Head of caudate nucleus (tissue), 42 donors: ENCODE measurements around the gene UVRAG.
"Not testable (repeated sequence)": the region's sequence is repeated elsewhere in the genome, so short reads cannot be mapped to it uniquely, and the experiment has no call there.

Experiments
- DNase-seq, 42 donors: peaks; one replicate each; pipeline versions ENCODE4 v3.0.0 to v3.0.0-alpha.2; 2020 to 2021; ENCODE audit warnings: mixed read lengths in 7 of 42
- intact Hi-C: fragments of 100-400 bp; cut with DNase I; formaldehyde crosslinking; loops from one replicate; pipeline ENCODE4 v1.15.0; 2022

UVRAG gene

GRCh38 chr11:75858613-75859012 is 43.6 kb downstream of the UVRAG start:
- no peak for DNase-seq
- intact Hi-C loops = no loop called here

- intact Hi-C loops = no loop called here
- no peak for DNase-seq
Observed at GRCh38 chr11:75859614-75860013, 44.6 kb downstream of the UVRAG start.

- no peak for DNase-seq
- intact Hi-C loops = no loop called here
Observed at GRCh38 chr11:75862437-75862836, 47.4 kb downstream of the UVRAG start.

GRCh38 chr11:75867778-75868374 is 52.9 kb downstream of the UVRAG start:
- intact Hi-C loops = loop anchor here (5.0 kb wide), 1 partner anchor 66 kb away; no protein-coding TSS in a partner anchor
- peak in 21 of 42 donors; percentile 26 to 86 (median 59) for DNase-seq

GRCh38 chr11:75868990-75869389 is 54.0 kb downstream of the UVRAG start:
- intact Hi-C loops = loop anchor here (5.0 kb wide), 1 partner anchor 67 kb away; no protein-coding TSS in a partner anchor
- DNase-seq = no peak

- no peak for DNase-seq
- intact Hi-C loops = loop anchor here (5.0 kb wide), 1 partner anchor 68 kb away; no protein-coding TSS in a partner anchor
Observed at GRCh38 chr11:75869661-75870455, 54.8 kb downstream of the UVRAG start.

GRCh38 chr11:75872887-75873416 is 57.9 kb downstream of the UVRAG start:
- DNase-seq = peak in 4 of 42 donors; percentile 14 to 67 (median 41)
- intact Hi-C loops = no loop called here

GRCh38 chr11:75873417-75874221 is 58.6 kb downstream of the UVRAG start:
- peak in 11 of 42 donors; percentile 17 to 66 (median 40) for DNase-seq
- intact Hi-C loops = no loop called here

GRCh38 chr11:75874684-75875341 is 59.8 kb downstream of the UVRAG start:
- intact Hi-C loops = no loop called here
- no peak for DNase-seq

GRCh38 chr11:75877327-75877726 is 62.3 kb downstream of the UVRAG start:
- DNase-seq, intact Hi-C loops: not testable (repeated sequence)

GRCh38 chr11:75877931-75878330 is 62.9 kb downstream of the UVRAG start:
- DNase-seq, intact Hi-C loops: not testable (repeated sequence)

GRCh38 chr11:75878933-75879332 is 63.9 kb downstream of the UVRAG start:
- intact Hi-C loops = no loop called here
- no peak for DNase-seq

- intact Hi-C loops = no loop called here
- no peak for DNase-seq
Observed at GRCh38 chr11:75879737-75880136, 64.7 kb downstream of the UVRAG start.

GRCh38 chr11:75880343-75880742 is 65.3 kb downstream of the UVRAG start:
- intact Hi-C loops, DNase-seq: not testable (repeated sequence)

GRCh38 chr11:75884321-75884720 is 69.3 kb downstream of the UVRAG start:
- no peak for DNase-seq
- intact Hi-C loops = no loop called here

GRCh38 chr11:75888416-75888815 is 73.4 kb downstream of the UVRAG start:
- intact Hi-C loops = no loop called here
- DNase-seq = no peak

GRCh38 chr11:75891947-75892739 is 77.1 kb downstream of the UVRAG start:
- intact Hi-C loops = loop anchor here (10.0 kb wide), 1 partner anchor 423 kb away; no protein-coding TSS in a partner anchor
- no peak for DNase-seq

GRCh38 chr11:75893251-75893650 is 78.2 kb downstream of the UVRAG start:
- intact Hi-C loops = loop anchor here (10.0 kb wide), 1 partner anchor 422 kb away; no protein-coding TSS in a partner anchor
- DNase-seq = no peak
